GOT3 (cell line): ENCODE measurements around the gene IRX4.

ENCODE experiments used
- DNase-seq: peaks from one replicate; lab custom pipeline; 2025; ENCODE audit warnings: mixed read lengths; lab: John Stamatoyannopoulos, UW

The IRX4 gene

DNA sequence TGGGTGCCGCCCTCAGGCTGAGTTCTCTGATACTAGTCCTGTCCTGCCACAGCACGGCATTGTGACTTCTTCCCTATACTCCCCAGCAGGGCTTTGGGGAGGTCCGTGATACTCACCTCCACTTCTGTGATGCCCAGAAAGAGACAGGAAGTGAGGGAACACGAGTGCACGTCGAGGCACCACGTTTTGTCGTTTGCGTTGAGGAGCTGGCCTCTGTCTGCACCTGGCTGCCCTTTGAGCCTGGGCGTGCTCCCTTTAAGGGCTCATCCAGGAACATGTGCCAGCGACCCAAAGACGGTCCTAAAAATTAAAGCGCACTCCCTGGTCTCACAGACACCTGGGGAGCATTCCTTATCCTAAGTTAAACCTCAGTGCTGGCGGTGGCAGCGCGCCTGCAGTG lies 8.7 kb upstream of the IRX4 start:
- DNase-seq: no peak

DNA sequence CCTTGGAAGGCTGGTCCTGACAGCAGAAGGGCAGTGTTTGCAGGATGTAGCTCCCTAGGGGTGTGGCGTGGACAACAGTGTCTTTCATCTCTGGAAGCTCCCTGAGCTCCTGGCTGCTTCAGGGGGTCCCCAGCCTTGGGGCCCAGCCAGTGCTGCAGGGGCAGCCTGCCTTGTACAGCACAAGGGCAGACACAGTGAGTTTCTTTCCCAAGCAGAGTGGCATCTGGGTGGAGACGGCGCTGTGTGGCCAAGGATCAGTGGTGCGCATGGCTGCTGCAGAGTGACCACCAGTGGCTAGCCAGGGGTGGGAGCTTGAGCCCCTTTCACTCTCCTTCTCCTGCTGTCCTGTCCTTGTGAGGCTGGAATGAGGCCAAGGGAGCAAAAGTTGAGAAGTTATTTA lies 7.6 kb upstream of the IRX4 start:
- no peak for DNase-seq

DNA sequence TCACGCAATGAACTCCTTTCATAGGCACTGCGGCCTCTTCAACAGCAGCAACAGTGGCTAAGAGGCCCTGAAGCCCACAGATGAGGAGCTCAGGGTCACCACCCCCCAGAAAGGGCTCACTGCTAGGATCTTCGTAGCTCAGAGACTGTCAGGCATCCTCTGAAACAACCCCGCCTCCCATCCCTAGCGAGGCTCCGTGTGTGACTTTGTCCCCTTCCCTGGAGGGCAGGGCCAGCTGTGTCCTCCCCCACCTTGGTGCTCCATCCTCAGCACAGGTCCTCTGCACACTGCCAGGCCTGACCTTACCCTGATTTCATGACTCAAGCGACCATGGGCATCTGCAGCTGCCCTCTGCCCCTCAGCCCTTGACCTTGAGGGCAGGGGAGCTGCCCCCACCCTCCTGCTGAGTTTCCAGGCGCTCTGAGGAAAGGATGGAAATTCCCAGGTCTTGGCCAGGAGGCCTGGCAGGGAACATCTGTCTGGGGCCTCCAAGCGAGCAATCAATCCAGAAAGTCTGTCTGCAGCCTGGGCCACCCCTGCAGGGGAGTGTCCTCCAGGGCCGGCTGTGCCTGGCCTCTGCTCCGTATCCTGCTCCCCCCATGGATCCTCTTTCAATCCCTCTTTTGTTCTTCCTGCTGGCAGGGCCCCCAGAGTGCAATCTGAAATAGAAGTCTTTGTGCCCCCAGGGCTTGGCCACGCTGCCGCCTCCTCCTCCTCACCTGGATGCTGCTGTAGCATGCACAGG lies 6.8 kb upstream of the IRX4 start:
- no peak for DNase-seq

DNA sequence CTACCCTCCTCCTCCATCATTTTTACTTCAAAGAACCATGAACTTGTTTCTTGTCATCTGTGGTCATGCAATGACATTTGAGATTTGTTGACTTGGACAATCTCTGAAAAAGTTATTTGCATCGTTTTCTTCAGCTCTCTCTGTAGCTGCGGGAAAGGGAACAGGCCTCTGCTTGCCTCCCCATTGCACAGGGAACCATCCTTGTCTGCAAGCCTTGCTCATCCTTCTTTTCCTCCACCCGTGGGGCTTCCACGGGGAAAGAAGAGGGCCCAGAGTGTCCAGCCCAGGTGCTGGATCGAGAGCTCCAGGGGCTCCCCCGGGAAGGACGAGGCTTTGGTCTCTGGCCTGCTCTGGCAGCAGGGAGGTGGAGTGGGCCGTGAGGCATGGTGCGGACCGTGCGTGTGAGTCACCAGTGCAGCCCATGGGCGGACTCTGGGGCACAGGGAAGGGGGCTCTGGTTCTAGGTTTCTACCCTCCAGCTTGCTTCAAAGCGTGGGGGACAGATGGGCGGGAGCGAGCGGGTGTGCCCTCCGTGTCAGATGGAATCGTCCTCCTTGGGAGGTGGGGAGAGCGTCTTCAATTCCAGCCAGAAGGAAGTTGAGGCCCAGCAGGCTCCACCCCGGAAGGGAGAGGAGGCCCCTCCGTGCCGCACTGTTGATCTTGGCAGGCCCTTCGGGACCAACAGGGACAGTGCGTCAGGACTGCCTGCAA lies 6.0 kb upstream of the IRX4 start:
- no peak for DNase-seq

DNA sequence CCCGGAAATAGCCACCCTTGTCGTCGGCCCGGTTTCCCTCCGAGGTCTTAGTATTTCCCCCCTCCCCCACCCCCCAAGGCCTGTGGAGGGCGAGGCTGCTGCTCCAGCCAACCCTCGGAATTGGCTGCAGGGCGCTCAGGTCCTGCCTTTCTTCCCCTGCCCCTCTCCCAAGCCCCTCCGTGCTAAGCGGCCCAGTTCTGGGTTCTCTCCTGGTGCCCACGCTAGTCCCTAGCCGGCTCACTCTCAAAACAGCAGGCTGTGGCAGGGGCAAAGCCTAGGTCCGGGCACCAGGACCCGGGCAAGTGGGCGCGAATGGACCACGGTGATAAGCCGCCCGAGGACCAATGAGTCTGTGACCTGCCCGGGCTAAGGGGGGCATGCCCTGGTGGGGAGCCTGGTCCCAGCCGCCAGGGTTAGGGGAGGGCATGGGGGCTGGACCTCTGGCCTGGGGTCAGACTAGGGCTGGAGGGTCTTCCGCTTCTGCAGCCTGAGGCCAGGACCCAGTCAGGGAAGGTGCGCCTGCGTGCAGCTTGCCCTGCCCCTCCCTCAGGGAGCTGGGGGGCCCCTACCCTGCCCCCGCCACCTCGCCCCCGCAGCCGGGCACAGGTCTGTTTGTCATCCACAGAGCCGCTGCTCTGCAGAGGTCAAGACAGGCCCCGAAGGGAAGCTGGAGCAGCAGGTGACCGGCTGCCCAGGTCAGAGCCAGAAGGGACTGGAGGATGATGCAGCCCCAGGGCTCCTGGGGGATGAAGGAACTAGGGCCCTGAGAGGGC lies 5.0 kb upstream of the IRX4 start:
- no peak for DNase-seq

DNA sequence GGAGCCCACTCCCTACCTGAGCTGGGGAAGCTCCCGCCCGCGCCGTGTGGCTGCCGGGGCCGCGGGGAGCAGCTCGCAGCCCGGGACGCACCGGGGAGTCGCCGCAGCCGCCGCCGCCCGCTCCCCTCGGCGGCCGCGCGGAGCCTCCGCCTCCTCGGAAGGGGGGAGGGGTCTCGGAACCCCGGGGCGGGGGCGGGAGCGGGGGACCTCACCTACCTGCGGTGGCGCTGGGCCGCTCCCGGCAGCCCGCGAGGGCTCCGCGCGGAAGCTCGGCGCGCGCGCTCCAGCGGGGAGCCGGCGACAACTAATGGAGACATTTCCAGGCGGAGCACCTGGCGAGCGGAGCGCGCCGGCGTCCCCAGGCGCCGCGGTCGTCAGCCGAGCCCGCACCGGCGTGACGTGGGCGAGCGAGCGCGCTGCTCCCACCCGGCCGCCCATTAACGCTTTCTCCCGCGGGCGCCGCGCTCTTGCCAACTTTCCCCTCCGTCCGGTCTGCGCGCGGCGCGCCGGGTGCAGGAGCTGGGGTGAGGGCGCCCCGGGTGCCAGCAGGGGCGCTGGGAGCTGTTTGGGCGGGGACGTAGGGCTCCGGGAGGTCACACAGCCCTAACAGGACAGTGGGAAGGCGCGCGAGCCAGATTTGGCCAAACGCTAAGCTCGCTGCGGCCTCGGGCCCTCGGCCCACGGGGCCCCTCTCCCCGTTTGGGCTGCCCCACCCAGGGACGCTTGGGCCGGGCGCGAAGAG lies 4.3 kb upstream of the IRX4 start:
- DNase-seq: no peak

DNA sequence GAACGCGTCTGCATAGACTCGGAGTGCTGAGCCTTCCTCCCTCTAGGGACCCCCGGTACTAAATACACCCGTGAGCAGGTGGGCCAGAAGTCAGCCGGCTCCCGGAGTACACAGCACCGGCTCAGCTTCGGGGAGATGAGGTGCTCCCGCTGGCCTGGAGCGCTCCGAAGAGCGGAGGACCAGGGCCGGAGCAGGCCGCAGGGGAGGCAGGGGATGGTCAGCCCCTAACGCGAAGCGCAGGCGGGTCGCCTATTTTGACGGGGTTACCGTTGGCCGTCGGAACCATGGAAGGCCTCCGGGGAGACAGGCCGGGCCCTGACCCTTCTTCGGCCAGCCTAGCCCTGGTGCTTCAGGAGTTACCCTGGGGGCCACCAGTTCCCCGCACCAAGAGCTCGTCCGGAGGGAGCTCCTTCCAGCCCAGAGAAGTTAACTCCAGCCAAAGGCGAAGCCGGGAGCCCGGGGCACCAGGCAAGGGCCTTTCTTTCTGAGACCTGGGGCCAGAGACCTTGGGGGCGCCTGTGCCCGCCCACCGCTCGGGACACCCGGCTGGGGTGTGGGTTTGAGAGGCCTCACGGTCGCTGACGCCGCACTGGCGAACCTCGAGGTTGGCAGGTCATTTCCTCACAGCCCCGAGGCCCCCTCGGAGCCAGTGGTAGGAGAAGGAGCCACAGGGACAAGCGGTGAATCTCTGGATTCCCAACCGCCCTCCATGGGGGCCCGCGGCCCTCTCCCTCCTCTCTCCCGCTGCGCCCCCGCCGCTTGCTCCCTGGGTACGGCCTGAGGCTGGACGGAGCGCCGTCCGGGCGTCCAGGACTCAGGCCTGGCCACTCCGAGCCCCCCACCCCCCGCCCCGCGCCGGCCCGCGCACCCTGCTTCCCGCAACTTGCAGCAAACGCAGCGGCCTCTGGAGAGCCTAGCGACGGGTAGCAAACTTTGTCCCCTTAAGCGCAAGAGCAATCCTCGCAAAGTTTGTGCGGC lies 3.4 kb upstream of the IRX4 start:
- DNase-seq: no peak

DNA sequence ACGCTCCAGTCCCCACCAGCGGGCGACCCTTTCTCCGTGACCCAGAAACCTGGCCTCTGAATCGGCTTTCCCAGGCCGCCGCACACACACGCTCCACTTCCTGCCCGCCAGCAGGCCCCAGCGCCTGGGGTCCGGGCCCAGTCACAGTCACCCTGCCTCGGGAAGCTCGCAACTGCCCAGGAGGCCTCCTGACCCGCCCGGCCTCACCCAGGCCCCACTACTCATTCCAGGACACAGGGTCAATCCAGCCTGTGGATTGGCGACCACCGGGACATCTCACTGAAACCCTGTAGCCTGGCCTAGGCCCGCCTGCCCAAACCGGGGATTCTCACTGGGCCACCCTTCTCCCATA lies 2.7 kb upstream of the IRX4 start:
- DNase-seq: no peak

DNA sequence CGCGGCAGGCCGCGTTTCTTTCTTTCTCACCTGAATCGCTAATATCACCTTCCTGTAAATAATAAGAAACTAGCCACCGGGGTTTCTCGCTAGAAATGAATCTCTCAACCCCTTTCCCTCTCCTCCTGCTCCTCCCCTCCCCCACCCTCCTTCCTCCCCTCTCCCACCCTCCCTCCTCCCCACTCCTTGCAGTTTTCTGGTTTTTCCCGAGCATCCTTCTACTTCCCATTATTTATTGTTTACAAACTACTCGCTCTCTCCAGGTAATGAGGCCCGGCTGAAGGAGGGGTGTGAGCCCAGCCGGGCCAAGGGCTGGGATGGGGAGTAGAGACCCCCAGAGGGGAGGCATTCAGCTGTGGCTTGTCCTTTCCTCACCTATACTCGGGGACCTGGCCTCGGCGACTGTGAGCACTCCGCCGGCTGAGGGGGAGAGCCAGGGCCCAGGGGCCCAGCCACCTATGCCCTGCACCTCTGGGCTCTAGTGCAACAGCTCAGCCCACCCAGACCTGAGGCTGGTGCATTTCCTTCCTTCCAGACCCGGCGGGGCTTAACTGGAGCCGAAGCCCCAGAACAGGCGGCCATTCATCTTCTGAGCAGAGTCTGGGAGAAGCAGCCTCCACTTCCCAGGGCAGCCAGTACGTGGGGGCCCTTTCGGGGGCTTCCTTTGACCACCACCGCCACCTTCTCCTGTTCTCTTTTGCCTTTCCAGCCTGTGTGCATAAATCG lies 2.1 kb upstream of the IRX4 start:
- DNase-seq: no peak

DNA sequence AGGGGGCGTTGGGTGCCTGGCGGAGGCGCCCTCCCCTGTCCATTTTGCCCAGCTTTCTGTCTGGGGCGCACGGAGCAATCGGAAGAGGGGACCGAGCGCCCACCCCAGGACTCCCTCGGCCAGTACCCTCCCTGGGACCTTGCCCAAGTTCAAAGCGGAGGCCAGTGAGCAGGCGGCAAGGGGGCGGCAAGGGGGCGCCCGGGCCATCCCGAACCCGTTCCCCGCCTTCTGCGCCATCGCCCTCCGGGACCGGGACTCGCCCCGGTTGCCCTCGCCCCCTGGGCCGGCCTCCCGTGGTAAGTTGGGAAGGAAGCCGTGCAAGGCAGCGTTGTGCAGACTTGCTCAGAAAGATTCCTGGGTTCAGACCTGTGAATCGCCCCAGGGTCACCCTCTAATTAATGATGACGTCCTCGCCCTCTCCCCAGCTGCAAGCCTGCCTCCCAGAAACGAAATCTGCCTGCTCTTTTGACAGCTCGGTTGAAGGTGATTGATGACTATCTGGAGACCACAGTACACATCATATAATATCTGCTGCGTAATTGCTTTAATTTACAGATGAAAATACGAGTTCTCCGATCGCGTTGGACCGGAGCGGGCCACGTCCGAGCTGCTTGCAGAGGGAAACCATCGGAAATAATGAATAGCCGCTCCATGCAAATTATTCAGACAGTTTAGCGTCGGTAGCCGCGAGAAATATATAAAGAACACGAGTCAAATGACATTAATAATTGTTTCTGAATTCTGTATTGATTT lies 1.4 kb upstream of the IRX4 start:
- no peak for DNase-seq

DNA sequence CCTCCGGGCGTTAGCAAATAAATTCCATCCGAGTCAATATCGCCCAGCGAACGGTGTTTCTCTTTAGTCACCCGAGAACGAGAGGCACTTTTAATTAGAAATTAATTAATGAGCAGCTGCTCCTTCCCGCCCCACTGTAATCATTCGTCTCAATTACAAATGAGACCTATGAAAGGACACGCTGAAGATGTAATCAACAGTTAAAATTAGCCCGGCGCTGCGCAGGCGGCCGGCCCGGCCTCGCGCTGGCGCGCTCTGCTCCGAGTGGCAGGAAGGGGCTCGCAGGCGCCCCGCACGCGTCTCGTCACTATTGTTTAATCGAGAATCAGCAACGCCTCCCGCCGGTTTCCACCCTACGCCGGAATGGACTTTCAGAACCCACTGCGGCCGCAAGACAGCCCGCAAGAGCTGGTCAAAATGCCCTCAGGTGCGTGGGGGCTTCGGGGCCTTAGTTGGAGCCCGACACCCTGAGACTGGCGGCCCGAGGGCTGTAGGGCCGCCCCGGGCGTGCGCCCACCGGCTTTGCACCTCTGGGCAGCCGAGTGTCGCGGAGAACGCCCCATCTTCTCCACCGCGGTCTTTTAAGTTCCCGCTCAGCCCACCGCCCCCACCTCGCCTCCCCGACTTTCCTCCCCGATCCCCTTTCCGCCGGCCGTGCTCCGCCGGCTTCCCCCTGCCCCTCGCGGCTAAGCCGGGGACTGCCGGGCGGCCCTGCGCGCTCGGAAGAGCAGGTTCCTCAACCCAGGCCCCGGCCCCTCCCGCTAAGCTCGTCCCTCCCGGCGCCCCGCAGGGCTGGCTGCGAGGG lies 597 bp upstream of the IRX4 start:
- DNase-seq: no peak

DNA sequence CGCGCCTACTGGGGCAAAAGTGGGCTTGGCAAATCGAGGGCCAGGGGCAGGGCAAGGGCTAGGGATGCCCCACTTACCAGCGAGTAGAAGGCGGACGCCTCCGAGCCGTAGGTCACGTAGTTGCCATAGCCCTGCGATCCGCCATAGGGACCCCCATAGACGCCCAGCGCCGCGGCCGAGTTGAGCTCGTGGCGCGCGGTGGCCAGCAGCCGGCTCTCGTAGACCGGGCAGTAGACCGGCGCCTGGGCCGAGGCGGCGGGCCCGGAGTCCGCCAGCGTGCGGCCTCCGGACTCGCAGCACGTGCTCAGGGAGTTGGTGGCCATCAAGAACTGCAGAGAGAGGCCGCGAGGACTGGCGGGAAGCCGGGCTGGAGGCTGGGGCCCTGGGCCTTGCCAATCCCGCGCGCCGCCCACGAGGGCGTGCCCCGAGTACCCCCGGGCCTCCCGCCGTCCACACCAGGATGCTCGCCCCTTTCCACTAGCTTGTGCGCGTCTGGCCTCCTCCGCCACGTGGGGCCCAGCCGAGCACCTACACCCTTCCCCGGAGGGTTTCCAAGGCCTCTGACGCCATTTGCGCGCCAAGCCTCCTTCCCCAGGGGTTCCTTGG lies 891 bp downstream of the IRX4 start:
- no peak for DNase-seq

DNA sequence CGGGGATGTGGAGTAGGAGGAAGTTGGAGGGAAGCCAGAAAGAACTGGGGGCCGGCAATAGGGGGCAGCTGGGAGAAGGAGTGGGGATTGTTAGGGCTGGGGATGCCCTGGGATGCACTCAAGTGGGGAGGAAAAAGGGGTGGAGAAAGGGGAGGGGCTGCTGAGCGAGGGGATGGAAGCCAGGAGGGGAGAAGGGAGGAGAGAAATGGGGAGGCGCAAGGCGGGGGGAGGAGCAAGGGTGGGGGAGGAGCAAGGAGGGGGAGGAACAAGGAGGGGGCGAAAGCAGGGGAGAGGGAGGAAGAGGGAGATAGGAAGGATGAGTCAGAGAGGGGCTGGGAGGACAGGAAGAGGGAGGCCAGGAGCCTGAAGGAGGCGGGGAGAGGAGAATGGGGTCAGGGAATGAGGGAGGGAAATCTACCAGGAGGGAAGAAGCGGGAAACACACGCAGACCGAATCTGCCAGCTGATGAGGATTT lies 1.6 kb downstream of the IRX4 start:
- DNase-seq: no peak

DNA sequence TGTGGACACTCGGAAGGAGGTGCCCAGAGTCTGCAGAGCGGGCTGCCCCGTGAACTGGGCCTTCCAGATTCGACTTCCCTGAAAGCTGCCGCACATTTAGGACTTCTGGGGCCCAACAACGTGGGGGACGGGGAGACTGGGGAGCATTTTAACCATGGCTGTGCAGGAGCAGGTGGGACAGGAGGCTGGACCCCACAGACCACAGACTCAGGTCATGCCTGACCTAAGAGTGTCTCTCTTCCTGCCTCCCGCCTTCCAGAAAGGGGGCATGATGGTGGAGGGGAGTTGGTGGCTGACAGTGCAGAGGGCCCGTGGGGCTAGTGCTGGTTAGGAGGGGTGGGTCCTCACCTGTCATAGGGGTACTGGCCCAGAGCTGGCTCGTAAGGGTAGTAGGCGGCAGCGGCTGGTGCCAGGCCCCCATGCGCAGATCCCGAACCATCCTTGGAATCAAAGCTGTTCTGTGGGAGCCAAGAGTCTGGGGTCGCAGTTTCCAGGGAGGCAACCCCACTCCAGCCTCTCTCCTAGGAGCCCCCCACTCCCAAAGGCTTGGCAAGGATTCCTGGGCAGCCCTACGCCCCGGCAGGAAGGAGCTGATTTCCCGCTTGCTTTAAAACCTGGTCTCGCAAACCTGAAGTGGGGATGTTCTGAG lies 2.2 kb downstream of the IRX4 start:
- no peak for DNase-seq

DNA sequence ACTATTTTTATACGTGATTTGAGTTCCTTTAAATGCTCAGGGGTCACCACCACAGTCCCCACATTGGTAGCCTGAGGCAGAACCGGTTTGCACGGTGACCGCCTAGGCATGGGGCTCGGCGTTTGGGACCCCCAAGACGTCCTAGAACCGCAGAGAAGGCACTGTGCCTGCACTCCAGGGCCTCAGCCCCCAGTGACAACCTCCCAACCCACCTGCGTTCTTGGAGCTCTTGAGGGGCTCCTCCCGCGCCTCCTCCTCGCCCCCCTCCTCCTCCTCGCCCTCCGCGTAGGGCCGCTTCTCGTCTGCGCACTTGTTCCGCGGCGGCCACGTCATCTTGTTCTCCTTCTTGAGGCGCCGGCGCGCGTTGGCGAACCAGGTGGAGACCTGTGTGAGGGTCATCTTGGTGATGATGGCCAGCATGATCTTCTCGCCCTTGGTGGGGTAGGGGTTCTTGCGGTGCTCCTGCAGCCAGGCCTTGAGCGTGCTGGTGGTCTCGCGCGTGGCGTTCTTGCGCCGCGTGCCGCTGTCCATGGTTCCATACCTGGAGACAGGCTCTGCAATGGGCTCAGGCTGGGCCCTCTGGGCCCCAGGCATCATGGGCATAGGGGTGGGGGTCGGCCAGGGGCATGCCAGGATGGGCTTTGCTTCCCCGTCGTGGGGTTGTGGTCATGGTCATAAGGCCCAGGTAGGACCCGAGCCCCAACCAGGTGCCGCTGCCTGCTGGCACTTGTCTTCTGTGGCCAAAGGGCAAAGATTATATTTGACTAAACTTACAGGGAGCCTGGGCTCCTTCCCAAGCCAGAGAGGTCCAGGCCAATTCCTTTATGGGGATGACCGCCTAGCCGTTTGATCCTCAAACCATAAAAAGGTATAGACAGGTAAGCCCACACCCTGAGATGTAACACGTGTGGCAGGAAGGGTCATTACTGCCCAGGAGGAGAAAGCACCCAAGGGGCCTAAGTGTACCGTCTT lies 3.1 kb downstream of the IRX4 start:
- DNase-seq: no peak

DNA sequence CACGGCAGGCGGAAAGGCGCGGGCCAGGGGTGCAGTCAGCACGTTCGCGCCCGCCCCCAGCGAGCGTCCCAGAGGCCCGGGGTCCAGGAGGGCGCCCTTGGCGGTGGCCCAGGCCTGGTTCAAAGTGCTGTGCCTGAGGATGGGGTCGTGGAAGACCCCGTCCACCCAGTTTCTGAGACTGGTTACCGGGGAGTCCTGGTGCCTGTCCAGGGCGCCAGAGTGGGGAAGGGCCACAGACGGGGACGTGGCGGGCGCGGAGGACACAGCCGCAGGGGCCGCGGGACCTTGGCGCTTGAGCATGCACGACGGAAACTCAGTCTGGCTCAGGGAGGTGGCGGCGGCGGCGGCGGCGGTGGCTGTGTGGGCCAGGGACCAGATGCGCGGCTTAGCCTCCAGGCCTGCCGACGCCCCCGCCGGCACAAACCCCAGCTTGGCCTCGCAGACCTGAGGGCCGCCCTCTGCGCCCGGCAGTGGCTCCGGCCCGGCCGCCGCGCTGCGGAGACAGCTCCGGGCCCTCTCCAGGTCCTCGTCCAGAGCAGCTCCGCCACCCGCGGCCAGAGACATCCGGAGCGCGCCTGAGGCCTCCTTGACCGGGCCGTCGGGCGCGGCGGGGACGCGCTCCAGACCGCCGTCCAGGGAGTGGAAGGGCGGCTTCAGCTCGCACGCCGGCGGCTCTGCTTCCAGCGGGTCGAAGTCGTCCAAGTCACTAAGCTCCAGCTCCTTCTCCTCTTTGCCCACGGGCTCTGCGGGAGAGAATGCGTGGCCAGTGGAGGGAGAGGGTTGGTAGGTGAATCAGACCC lies 4.5 kb downstream of the IRX4 start:
- no peak for DNase-seq
